GM18951 (cell line): Measurements from ENCODE around the gene AHNAK2.
"Not testable (repeated sequence)": the region's sequence is repeated elsewhere in the genome, so short reads cannot be mapped to it uniquely, and the experiment has no call there.

Experiments
- POLR2A ChIP-seq: IDR thresholded peaks from 4 replicates; pipeline ENCODE4 v1.6.1; 2011; ENCODE audit warnings: mild to moderate bottlenecking; ENCODE audit not compliant: insufficient read length, insufficient read depth; ENCODE audit errors: extremely low read depth
- in situ Hi-C: fragments of 300-500 bp; cut with MboI; formaldehyde crosslinking; loops from one replicate; pipeline ENCODE4 v1.12.0; 2022; ENCODE audit warnings: low sequenced_read_pairs, mixed read lengths, inconsistent platforms; ENCODE audit not compliant: unreplicated experiment

AHNAK2 gene

DNA sequence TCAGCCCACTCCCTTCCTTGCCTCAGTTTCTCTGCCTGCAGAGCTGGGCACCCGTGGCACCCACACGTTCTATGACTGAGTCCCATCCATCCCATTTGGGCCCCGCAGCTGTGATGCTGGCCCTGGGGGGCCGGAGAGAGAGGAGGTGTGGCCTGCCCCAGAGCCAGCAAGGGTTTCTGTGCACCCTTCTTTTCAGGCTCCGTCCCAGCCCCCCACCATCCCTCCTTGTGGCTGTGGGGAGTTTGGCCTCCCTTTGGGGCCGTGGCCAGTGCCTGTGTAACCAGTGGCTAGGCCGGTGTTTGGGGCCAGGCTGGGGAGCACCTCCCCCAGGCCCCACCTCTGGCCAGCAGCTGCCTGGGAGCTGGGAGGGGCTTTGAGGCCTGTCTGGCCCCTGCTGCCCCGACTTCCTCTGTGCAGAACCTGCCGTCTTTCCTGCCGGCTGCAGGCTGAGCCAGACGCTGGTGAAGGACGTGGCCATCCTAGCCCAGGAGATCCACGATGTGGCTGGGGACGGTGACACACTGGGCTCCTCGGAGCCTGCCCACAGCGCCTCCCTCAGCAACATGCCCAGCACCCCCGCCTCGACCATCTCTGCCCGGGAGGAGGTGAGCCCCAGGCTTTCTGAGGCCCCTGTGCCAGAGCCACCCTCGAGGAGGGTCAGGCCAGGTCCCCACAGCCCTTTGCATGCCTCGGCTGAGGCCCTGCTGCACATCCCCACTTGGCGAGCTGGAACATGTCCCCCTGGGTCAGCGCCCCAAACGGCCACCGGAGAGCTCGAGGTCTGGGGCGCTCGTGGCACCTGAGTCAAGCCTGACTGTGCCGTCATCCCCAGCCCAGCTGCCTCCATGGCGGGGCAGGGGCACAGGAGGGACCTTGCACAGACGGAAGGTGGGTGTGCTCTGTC, 85.4 kb downstream of the AHNAK2 start:
- in situ Hi-C loops, result no loop called here

DNA sequence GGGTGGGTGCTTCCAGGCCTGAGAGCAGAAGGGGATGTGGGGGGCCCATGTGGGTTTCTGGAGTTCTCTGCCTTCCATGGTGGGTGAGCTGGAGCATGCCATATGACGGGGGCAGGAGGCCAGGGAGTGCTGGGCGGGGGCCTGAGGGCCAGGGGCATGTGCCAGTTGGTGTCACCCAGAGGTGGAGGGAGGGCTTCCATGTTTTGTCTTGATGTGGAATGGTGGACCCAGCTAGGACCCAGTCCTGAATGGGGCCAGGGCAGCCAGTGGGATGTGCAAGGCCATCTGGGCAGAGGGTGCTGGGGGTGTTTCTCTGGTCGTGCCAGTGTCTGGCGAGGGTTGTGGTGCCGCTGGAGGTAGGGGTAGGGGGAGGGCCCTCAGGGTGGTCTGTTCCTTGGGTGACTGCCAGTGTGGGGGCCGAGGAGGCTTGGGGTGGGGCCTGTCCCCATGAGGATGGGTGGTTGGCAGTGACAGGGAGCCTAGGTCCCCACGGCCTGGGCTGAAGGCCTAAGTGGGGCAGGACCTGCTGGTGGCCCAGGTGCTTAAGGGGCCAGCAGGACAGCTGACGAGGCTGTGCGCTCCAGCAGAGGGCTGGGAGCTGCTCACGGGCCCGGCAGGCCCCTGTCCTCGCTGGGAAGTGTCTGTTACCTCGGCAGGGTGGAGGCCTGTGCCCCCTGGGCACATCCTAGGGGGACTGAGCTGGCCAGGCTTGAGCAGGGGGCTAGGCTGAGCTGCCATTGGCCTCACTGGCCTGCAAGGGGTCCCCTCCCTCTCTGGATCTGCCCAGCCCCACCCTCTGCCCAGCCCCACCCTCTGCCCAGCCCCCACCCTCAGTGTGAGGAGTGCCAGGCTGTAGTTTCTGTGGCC, 86.3 kb downstream of the AHNAK2 start:
- TF ChIP-seq POLR2A, result no peak
- in situ Hi-C loops, result no loop called here

More for the DNA sequence above, 85.4 kb downstream of the AHNAK2 start:
- no peak for TF ChIP-seq POLR2A

DNA sequence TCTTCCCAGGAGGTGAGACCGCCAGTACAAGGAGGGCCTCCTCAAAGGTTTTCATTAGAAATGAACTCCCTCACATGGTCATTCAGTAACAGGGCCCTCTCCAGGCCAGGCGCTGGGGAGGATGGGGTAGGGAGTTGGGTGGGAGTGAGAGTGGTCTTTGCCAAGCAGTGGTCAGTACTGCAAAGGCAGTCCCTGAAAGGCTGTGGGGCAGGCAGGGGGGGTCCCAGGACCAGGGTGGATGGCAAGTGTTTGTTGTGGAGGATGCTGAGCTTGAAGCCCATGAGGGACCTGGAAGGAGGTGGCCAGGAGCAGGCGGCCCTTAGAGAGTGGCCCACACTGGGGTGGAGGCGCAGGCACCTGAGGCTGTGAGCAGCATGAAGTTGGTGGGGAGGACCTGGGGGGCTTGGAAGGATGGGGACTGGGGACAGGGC, 87.0 kb downstream of the AHNAK2 start:
- in situ Hi-C loops, result no loop called here
- no peak for TF ChIP-seq POLR2A

DNA sequence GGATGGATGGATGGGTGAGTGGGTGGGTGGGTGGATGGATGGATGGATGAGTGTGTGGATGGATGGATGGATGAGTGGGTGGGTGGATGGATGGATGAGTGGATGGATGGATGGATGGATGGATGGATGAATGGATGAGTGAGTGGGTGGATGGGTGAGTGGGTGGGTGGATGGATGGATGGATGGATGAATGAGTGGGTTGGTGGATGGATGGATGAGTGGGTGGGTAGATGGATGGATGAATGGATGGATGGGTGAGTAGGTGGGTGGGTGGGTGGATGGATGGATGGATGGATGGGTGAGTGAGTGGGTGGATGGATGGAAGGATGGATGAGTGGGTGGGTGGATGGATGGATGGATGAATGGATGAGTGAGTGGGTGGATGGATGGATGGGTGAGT, 87.9 kb downstream of the AHNAK2 start:
- in situ Hi-C loops, result not testable (repeated sequence)

DNA sequence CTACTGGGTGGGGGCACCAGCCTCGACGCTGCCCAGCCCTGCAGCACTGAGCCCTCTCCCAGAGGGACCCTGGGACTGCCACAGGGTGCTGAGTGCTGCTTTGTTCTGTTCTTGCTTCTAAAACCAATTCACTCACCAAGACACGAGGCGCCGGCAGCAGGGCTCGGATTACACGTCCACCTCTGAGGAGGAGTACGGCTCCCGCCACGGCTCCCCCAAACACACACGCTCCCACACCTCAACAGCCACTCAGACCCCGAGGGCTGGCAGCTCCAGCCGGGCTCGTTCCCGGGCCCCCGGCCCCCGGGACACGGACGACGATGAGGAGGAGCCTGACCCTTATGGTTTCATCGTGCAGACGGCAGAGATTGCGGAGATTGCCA, 88.8 kb downstream of the AHNAK2 start:
- TF ChIP-seq POLR2A, result no peak
- in situ Hi-C loops, result no loop called here

DNA sequence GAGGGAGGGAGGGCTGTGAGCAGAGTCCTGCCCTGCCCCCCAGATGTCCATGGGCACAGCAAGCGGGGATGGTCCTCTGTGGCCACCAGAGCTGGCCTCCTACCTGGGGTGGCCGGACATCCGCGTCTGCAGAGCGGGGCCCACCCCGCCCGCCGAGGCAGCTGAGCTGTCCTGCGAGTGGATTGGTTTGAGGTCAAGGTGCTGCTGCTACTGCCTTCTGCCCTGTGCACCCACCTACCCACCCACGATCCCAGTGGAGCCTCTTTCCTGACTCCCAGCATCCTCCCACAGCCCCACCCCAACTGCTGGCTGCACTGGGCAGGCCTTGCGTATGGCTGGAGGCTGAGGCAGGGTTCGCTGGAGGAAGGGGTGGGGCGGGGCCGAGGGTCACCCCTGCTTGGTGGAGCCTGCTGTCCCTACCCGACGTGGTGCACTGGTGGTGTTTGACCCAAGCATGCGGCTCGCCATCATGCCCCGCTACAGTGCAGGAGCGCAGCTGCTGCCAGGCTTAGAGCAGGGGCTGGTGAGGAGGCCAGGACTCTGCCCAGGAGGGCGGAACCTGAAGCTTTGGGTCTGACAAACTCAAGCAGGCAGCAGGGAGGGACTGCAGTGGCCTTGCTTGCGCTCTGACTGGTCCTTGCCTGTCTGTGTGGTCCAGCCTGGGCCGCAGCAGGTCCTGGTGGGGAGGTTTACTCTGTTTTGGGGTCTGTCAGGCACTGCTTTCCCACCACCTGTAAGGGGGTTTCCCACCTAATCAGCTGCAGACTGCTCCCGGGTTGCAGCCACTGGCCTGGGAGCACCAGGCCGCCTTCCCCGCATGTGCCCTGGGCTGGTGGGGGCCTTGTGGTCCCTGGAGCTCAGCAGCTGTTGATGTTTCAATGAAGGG, 89.4 kb downstream of the AHNAK2 start:
- in situ Hi-C loops, result no loop called here
- TF ChIP-seq POLR2A, result no peak

DNA sequence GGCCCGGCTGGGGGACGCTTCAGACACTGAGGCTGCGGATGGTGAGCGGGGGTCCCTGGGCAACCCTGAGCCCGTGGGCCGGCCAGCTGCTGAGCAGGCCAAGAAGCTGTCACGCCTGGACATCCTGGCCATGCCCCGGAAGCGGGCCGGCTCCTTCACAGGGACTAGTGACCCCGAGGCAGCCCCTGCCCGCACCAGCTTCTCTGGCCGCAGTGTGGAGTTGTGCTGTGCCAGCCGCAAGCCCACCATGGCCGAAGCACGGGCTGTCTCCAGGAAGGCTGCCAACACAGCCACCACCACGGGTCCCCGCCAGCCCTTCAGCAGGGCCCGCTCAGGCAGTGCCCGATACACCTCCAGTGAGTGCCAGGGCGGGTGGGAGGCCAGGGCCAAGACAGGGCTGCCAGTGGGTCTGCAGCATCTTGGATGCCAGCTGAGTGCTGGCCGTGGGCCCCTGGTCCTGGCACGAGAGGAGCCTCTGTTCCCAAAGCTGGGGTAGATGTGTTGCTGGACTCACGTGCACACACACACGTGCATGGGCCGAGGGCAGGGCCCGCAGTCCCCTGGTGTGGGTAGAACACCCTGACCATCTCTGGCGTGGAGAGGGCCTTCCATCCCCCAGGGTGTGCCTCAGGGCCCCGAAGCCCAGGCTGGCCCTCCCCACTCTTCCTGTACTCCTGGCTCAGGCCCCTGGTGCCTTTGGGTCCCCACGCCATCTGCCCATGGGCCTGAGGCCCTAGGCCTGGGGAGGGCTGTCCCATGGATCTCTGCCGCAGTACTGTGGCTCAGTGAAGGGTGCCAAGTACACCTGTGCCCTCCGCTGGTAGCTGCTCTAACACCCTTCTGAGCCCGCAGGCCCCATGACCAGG, 90.3 kb downstream of the AHNAK2 start:
- no peak for TF ChIP-seq POLR2A
- in situ Hi-C loops, result no loop called here
